HL-60 (cell line): ENCODE results near the gene PTBP3.

ENCODE experiments used
- CTCF ChIP-seq: IDR thresholded peaks from one replicate; pipeline ENCODE4 v1.5.1; 2011; ENCODE audit warnings: low read length, control low read depth, inconsistent platforms; ENCODE audit not compliant: insufficient read depth
- GABPA ChIP-seq: IDR thresholded peaks from 2 replicates; pipeline ENCODE4 v1.6.1; 2012; ENCODE audit warnings: low read depth

- no peak for TF ChIP-seq CTCF
- no peak for TF ChIP-seq GABPA
Observed at GRCh38 chr9:112382066-112382465, 48.6 kb upstream of the PTBP3 start.
